ENCODE results near the gene RCBTB2.
A peak's percentile ranks its signal among the peaks of the same experiment; 100 is the strongest.

RCBTB2 gene

GRCh38 chr13:48511621-48512230 is 21.2 kb downstream of the RCBTB2 start:
- Histone ChIP-seq H3K4me3 (ENCODE audit: control insufficient read depth in 1 of 7, extremely low read depth in 1 of 7, insufficient read depth in 4 of 7, low read depth in 2 of 7, low read length in 6 of 7) (no peak overlapping the region), H3K27me3 (replicated peaks in 2 of 5; ENCODE audit: control insufficient read depth in 4 of 5, insufficient read depth in 5 of 5, low read length in 4 of 5) (peaks cover 0 to 23% (median 6%) of the 10 kb centered on the region in 5 experiments), H3K9me3 (ENCODE audit: control extremely low read depth in 1 of 5, control insufficient read depth in 4 of 5, insufficient read depth in 2 of 5, low read depth in 1 of 5, low read length in 4 of 5) (no peaks in the 10 kb centered on the region), H3K4me1 (ENCODE audit: control extremely low read depth in 1 of 4, control insufficient read depth in 4 of 4, insufficient read depth in 4 of 4, low read length in 3 of 4) (peaks cover 1 to 25% (median 5%) of the 10 kb centered on the region in 4 experiments), H3K36me3 (ENCODE audit: control insufficient read depth in 4 of 4, insufficient read depth in 4 of 4, low read length in 3 of 4) (peaks cover 0 to 10% (median 3%) of the 10 kb centered on the region in 4 experiments), H3K27ac (ENCODE audit: insufficient read depth in 1 of 2, low read depth in 1 of 2, low read length in 2 of 2, poor library complexity in 1 of 2, severe bottlenecking in 2 of 2) (no peak overlapping the region)
- 100% methylated on average over 8 of the region's 10 CpGs for WGBS (ENCODE audit: insufficient coverage)
- ChIA-PET POLR2A (no interaction called here), CTCF (interaction anchor here (1.1 to 1.7 kb wide), 2 partner anchors 11 to 13 kb away, joined by 3 to 4 read pairs; no protein-coding TSS in a partner anchor)
- no peak for DNase-seq

DNA sequence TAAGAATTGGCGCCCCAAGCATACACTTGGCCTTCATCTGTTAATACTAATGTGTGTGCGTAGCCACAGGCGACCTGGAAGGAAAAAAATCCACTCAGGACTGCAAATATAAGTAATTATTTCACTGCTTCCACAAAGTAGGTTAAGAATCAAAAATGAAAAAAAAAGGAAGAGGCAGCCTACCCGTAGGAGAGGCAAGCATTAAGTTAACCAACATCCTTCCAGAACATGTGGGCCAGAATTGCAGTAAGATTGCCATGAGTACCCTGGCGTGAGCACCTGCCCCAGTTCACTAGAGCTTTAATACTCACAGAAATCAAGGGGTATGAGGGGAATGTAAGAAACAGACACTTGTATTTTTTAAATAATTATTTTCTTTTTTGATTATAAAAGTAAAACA is 22.2 kb downstream of the RCBTB2 start:
- WGBS (ENCODE audit: insufficient coverage) = 100% methylated on average over 1 of the region's 5 CpGs
- Histone ChIP-seq H3K4me3 (ENCODE audit: control insufficient read depth in 1 of 7, extremely low read depth in 1 of 7, insufficient read depth in 4 of 7, low read depth in 2 of 7, low read length in 6 of 7) (no peak overlapping the region), H3K4me1 (ENCODE audit: control extremely low read depth in 1 of 4, control insufficient read depth in 4 of 4, insufficient read depth in 4 of 4, low read length in 3 of 4) (peaks cover 7 to 35% (median 15%) of the 10 kb centered on the region in 4 experiments), H3K9me3 (ENCODE audit: control extremely low read depth in 1 of 5, control insufficient read depth in 4 of 5, insufficient read depth in 2 of 5, low read depth in 1 of 5, low read length in 4 of 5) (no peaks in the 10 kb centered on the region), H3K27me3 (replicated peaks in 2 of 5; ENCODE audit: control insufficient read depth in 4 of 5, insufficient read depth in 5 of 5, low read length in 4 of 5) (peaks cover 0 to 21% (median 6%) of the 10 kb centered on the region in 5 experiments), H3K36me3 (ENCODE audit: control insufficient read depth in 4 of 4, insufficient read depth in 4 of 4, low read length in 3 of 4) (peaks cover 0 to 10% (median 3%) of the 10 kb centered on the region in 4 experiments), H3K27ac (ENCODE audit: insufficient read depth in 1 of 2, low read depth in 1 of 2, low read length in 2 of 2, poor library complexity in 1 of 2, severe bottlenecking in 2 of 2) (no peak overlapping the region)
- no peak for DNase-seq
- CTCF ChIA-PET = interaction anchor here (1.7 kb wide), 1 partner anchor 10 kb away, joined by 4 read pairs; no protein-coding TSS in a partner anchor
- POLR2A ChIA-PET = interaction anchor here (0.7 kb wide), 1 partner anchor 32 kb away, joined by 4 read pairs; no protein-coding TSS in a partner anchor

GRCh38 chr13:48508011-48508410 is 24.9 kb downstream of the RCBTB2 start:
- Histone ChIP-seq H3K9me3 (ENCODE audit: control extremely low read depth in 1 of 5, control insufficient read depth in 4 of 5, insufficient read depth in 2 of 5, low read depth in 1 of 5, low read length in 4 of 5) (no peaks in the 10 kb centered on the region), H3K4me3 (ENCODE audit: control insufficient read depth in 1 of 7, extremely low read depth in 1 of 7, insufficient read depth in 4 of 7, low read depth in 2 of 7, low read length in 6 of 7) (no peak overlapping the region), H3K36me3 (ENCODE audit: control insufficient read depth in 4 of 4, insufficient read depth in 4 of 4, low read length in 3 of 4) (peaks cover 0 to 10% (median 1%) of the 10 kb centered on the region in 4 experiments), H3K27me3 (replicated peaks in 2 of 5; ENCODE audit: control insufficient read depth in 4 of 5, insufficient read depth in 5 of 5, low read length in 4 of 5) (peaks cover 0 to 29% (median 8%) of the 10 kb centered on the region in 5 experiments), H3K4me1 (ENCODE audit: control extremely low read depth in 1 of 4, control insufficient read depth in 4 of 4, insufficient read depth in 4 of 4, low read length in 3 of 4) (peaks cover 10 to 60% (median 30%) of the 10 kb centered on the region in 4 experiments), H3K27ac (ENCODE audit: insufficient read depth in 1 of 2, low read depth in 1 of 2, low read length in 2 of 2, poor library complexity in 1 of 2, severe bottlenecking in 2 of 2) (no peak overlapping the region)
- CTCF ChIA-PET = interaction anchor here (0.8 to 1.9 kb wide), 3 partner anchors 21 to 26 kb away, joined by 3 to 5 read pairs (median 4); no protein-coding TSS in a partner anchor
- POLR2A ChIA-PET = no interaction called here
- DNase-seq = no peak
- 94% methylated on average over 6 of the region's 6 CpGs for WGBS (ENCODE audit: insufficient coverage)

DNA sequence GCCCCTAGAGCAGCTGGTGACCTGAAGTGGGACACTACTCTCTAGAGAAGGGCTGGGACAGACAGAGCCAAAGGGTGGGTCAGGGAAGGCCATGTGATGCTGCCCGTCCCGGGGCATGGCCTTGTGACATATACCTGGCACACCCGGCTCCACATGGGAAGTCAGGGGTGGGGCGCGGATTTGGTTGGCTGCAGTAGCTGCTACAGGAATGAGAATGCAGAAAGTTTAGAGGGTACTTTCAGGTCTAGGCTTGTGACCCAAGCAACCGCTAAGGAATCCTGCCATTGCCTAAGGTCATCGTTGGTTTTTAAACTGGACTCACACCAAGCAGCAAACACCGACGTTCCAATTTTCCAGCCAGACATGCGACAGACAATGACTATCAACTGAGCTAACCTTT is 25.9 kb downstream of the RCBTB2 start:
- ChIA-PET POLR2A (no interaction called here), CTCF (interaction anchor here (0.5 to 1.1 kb wide), 3 partner anchors 22 to 154 kb away, joined by 3 to 4 read pairs (median 3); no protein-coding TSS in a partner anchor)
- WGBS (ENCODE audit: insufficient coverage) = 97% methylated on average over 10 of the region's 10 CpGs
- peaks cover 10 to 64% (median 30%) of the 10 kb centered on the region in 4 experiments for H3K4me1 ChIP-seq (ENCODE audit: control extremely low read depth in 1 of 4, control insufficient read depth in 4 of 4, insufficient read depth in 4 of 4, low read length in 3 of 4)
- peaks cover 0 to 5% (median 1%) of the 10 kb centered on the region in 4 experiments for H3K36me3 ChIP-seq (ENCODE audit: control insufficient read depth in 4 of 4, insufficient read depth in 4 of 4, low read length in 3 of 4)
- H3K9me3 ChIP-seq (ENCODE audit: control extremely low read depth in 1 of 5, control insufficient read depth in 4 of 5, insufficient read depth in 2 of 5, low read depth in 1 of 5, low read length in 4 of 5) = no peaks in the 10 kb centered on the region
- H3K27me3 ChIP-seq (replicated peaks in 2 of 5; ENCODE audit: control insufficient read depth in 4 of 5, insufficient read depth in 5 of 5, low read length in 4 of 5) = peaks cover 0 to 29% (median 8%) of the 10 kb centered on the region in 5 experiments
- no peak for DNase-seq
- H3K4me3 ChIP-seq (ENCODE audit: control insufficient read depth in 1 of 7, extremely low read depth in 1 of 7, insufficient read depth in 4 of 7, low read depth in 2 of 7, low read length in 6 of 7) = no peak overlapping the region
- H3K27ac ChIP-seq (ENCODE audit: insufficient read depth in 1 of 2, low read depth in 1 of 2, low read length in 2 of 2, poor library complexity in 1 of 2, severe bottlenecking in 2 of 2) = no peak overlapping the region

DNA sequence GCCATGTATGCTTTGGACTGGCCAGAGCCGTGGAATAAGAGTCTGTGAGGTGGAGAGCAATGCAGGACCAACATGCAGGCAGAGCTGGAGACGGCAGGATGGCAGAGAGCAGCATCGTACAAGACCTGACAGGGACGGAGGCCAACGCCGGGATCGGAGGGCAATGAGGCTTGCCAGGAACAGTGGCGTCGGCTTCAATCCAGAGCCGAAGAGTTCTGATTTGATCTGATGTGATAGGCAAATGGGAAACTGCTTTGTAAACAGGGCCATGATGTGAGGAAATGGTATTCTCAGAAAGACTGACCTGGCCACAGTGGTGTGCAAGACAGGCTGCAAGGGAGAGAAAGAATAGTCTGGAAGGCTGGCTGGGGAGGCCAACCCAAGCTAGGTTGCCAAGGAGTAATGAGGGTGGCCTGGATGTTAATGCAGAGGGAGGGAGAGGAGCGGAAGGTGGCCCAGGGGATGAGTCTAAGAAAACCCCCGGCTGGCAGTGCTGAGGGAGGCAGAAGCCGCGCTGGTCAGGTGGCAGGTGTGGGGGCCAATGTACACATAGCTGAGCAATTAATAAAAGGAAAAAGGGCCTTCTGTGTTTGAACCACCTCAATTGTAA is 26.7 kb downstream of the RCBTB2 start:
- CTCF ChIA-PET = interaction anchor here (0.6 to 1.8 kb wide), 5 partner anchors 9 to 959 kb away, joined by 3 to 8 read pairs (median 3); no protein-coding TSS in a partner anchor
- H3K4me1 ChIP-seq (ENCODE audit: control extremely low read depth in 1 of 4, control insufficient read depth in 4 of 4, insufficient read depth in 4 of 4, low read length in 3 of 4) = peaks cover 10 to 72% (median 32%) of the 10 kb centered on the region in 4 experiments

DNA sequence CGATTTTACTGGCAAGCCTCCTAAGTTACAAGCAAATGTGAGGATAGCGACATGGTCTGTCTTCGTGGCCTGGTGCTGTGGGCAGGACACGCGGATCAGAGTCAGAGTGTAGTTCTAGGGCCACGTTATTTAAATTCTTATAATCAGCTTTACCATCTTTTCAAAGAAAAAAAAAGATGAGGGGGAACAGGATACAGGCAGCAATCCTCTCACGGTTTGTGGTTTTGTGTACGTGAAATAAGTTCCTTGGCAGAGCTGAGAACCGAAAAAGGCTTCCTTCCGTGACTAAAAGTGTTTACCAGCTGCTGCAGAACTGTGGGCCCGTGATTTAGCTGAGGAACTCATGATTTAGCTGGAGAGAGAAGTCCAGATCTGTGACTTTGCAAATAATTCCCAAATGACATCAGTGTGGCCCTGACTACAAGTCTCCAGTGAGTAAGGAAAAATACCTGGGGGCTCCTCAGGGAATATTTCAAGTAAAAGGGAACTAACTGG is 27.2 kb downstream of the RCBTB2 start:
- Histone ChIP-seq H3K4me3 (ENCODE audit: control insufficient read depth in 1 of 7, extremely low read depth in 1 of 7, insufficient read depth in 4 of 7, low read depth in 2 of 7, low read length in 6 of 7) (peak overlapping the region in 2 of 7 experiments; percentile 2 to 37), H3K4me1 (ENCODE audit: control extremely low read depth in 1 of 4, control insufficient read depth in 4 of 4, insufficient read depth in 4 of 4, low read length in 3 of 4) (peaks cover 10 to 75% (median 37%) of the 10 kb centered on the region in 4 experiments)

More for the DNA sequence above, 26.7 kb downstream of the RCBTB2 start:
- Histone ChIP-seq H3K27me3 (replicated peaks in 2 of 5; ENCODE audit: control insufficient read depth in 4 of 5, insufficient read depth in 5 of 5, low read length in 4 of 5) (peaks cover 0 to 25% (median 5%) of the 10 kb centered on the region in 5 experiments), H3K36me3 (ENCODE audit: control insufficient read depth in 4 of 4, insufficient read depth in 4 of 4, low read length in 3 of 4) (no peaks in the 10 kb centered on the region), H3K4me3 (ENCODE audit: control insufficient read depth in 1 of 7, extremely low read depth in 1 of 7, insufficient read depth in 4 of 7, low read depth in 2 of 7, low read length in 6 of 7) (peak overlapping the region in 3 of 7 experiments; percentile 2 to 37 (median 16)), H3K27ac (ENCODE audit: insufficient read depth in 1 of 2, low read depth in 1 of 2, low read length in 2 of 2, poor library complexity in 1 of 2, severe bottlenecking in 2 of 2) (peak overlapping the region; percentile 8 to 25), H3K9me3 (ENCODE audit: control extremely low read depth in 1 of 5, control insufficient read depth in 4 of 5, insufficient read depth in 2 of 5, low read depth in 1 of 5, low read length in 4 of 5) (no peaks in the 10 kb centered on the region)
- POLR2A ChIA-PET = interaction anchor here (0.6 to 1.5 kb wide), 4 partner anchors 11 to 74 kb away, joined by 3 to 6 read pairs (median 4); partner anchors contain the start of gene RCBTB2
- no peak for DNase-seq
- 48% methylated on average over 13 of the region's 14 CpGs for WGBS (ENCODE audit: insufficient coverage)

More for the DNA sequence above, 27.2 kb downstream of the RCBTB2 start:
- Histone ChIP-seq H3K27ac (ENCODE audit: insufficient read depth in 1 of 2, low read depth in 1 of 2, low read length in 2 of 2, poor library complexity in 1 of 2, severe bottlenecking in 2 of 2) (peak overlapping the region; percentile 25 to 45), H3K27me3 (replicated peaks in 2 of 5; ENCODE audit: control insufficient read depth in 4 of 5, insufficient read depth in 5 of 5, low read length in 4 of 5) (peaks cover 0 to 25% (median 5%) of the 10 kb centered on the region in 5 experiments), H3K36me3 (ENCODE audit: control insufficient read depth in 4 of 4, insufficient read depth in 4 of 4, low read length in 3 of 4) (no peaks in the 10 kb centered on the region), H3K9me3 (ENCODE audit: control extremely low read depth in 1 of 5, control insufficient read depth in 4 of 5, insufficient read depth in 2 of 5, low read depth in 1 of 5, low read length in 4 of 5) (no peaks in the 10 kb centered on the region)
- peak; percentile 97 to 99 (median 99) for DNase-seq
- CTCF ChIA-PET = interaction anchor here (0.6 to 1.8 kb wide), 5 partner anchors 9 to 959 kb away, joined by 3 to 8 read pairs (median 3); no protein-coding TSS in a partner anchor
- WGBS (ENCODE audit: insufficient coverage) = 0% methylated on average over 5 of the region's 11 CpGs
- POLR2A ChIA-PET = interaction anchor here (0.7 to 1.5 kb wide), 3 partner anchors 11 to 27 kb away, joined by 3 to 6 read pairs (median 5); partner anchors contain the start of gene RCBTB2

Measured in common myeloid progenitor, CD34-positive (primary cell).